ENCODE measurements around the gene TXK.

GRCh38 chr4:48129307-48130014 is 4.6 kb downstream of the TXK start:
- TF ChIP-seq CTCF (IDR thresholded peaks at IDR 0.05) (no peak), POLR2A (IDR thresholded peaks at IDR 0.05) (no peak), EP300 (IDR thresholded peaks at IDR 0.05) (no peak), POLR2AphosphoS5 (IDR thresholded peaks at IDR 0.05) (no peak)

Data from upper lobe of left lung (tissue), 4 donors.